ENCODE measurements around the gene UIMC1.
"Not testable (repeated sequence)": the region's sequence is repeated elsewhere in the genome, so short reads cannot be mapped to it uniquely, and the experiment has no call there.

The UIMC1 gene

GRCh38 chr5:177005619-177006264 is 837 bp downstream of the UIMC1 start:
- DNase-seq (ENCODE audit: low read depth), result peak; percentile 29

GRCh38 chr5:177004961-177005360 is 1.6 kb downstream of the UIMC1 start:
- DNase-seq (ENCODE audit: low read depth), result no peak

GRCh38 chr5:177003649-177004048 is 2.9 kb downstream of the UIMC1 start:
- DNase-seq (ENCODE audit: low read depth), result no peak

GRCh38 chr5:176999526-176999925 is 7.1 kb downstream of the UIMC1 start:
- not testable (repeated sequence) for DNase-seq (ENCODE audit: low read depth)

- DNase-seq (ENCODE audit: low read depth), result no peak
Observed at GRCh38 chr5:176998828-176999227, 7.8 kb downstream of the UIMC1 start.

- DNase-seq (ENCODE audit: low read depth), result no peak
Observed at GRCh38 chr5:176996780-176997179, 9.8 kb downstream of the UIMC1 start.

GRCh38 chr5:176995896-176996767 is 10.4 kb downstream of the UIMC1 start:
- DNase-seq (ENCODE audit: low read depth), result no peak

- DNase-seq (ENCODE audit: low read depth), result no peak
Observed at GRCh38 chr5:176995122-176995490, 11.5 kb downstream of the UIMC1 start.

- DNase-seq (ENCODE audit: low read depth), result no peak
Observed at GRCh38 chr5:176994460-176995121, 12.0 kb downstream of the UIMC1 start.

GRCh38 chr5:176993081-176993480 is 13.5 kb downstream of the UIMC1 start:
- DNase-seq (ENCODE audit: low read depth), result not testable (repeated sequence)

- DNase-seq (ENCODE audit: low read depth), result no peak
Observed at GRCh38 chr5:176987583-176987982, 19.0 kb downstream of the UIMC1 start.

- DNase-seq (ENCODE audit: low read depth), result no peak
Observed at GRCh38 chr5:176986280-176986679, 20.3 kb downstream of the UIMC1 start.

GRCh38 chr5:176985516-176985915 is 21.1 kb downstream of the UIMC1 start:
- DNase-seq (ENCODE audit: low read depth), result peak; percentile 5

- not testable (repeated sequence) for DNase-seq (ENCODE audit: low read depth)
Observed at GRCh38 chr5:176984176-176984575, 22.4 kb downstream of the UIMC1 start.

GRCh38 chr5:176983593-176983992 is 23.0 kb downstream of the UIMC1 start:
- DNase-seq (ENCODE audit: low read depth), result not testable (repeated sequence)

- not testable (repeated sequence) for DNase-seq (ENCODE audit: low read depth)
Observed at GRCh38 chr5:176983112-176983511, 23.5 kb downstream of the UIMC1 start.

GRCh38 chr5:176980818-176981217 is 25.8 kb downstream of the UIMC1 start:
- no peak for DNase-seq (ENCODE audit: low read depth)

- no peak for DNase-seq (ENCODE audit: low read depth)
Observed at GRCh38 chr5:176979669-176980068, 26.9 kb downstream of the UIMC1 start.

GRCh38 chr5:176965633-176966032 is 40.9 kb downstream of the UIMC1 start:
- DNase-seq (ENCODE audit: low read depth), result no peak

- no peak for DNase-seq (ENCODE audit: low read depth)
Observed at GRCh38 chr5:176959051-176959450, 47.5 kb downstream of the UIMC1 start.

GRCh38 chr5:176956756-176957155 is 49.8 kb downstream of the UIMC1 start:
- no peak for DNase-seq (ENCODE audit: low read depth)

GRCh38 chr5:176955895-176956294 is 50.7 kb downstream of the UIMC1 start:
- no peak for DNase-seq (ENCODE audit: low read depth)

GRCh38 chr5:176954050-176954449 is 52.5 kb downstream of the UIMC1 start:
- no peak for DNase-seq (ENCODE audit: low read depth)
